Right ventricle myocardium inferior (tissue), 1 donor: ENCODE data around the gene SERPINB1. TPM values are rescaled to one million over a fixed set of nuclear protein-coding genes. Genes with fewer than 3 reads are reported as not detected.

Experiments
- ATAC-seq: fragments of 200-7000 bp; cut with Tn5 transposase; one replicate; pipeline ENCODE4 v1.9.1; 2020; ENCODE audit warnings: mild to moderate bottlenecking, moderate library complexity
- DNase-seq: peaks from one replicate; pipeline ENCODE4 v3.0.0; 2021; ENCODE audit errors: missing footprints
- intact Hi-C: fragments of 100-400 bp; cut with DNase I; formaldehyde crosslinking; loops from one replicate; pipeline ENCODE4 v1.11.0; 2022
- microRNA-seq: library from miRNA; unstranded; fragments of <30 nt; microRNA quantifications from one replicate; pipeline ENCODE4 v1.2.0, GENCODE V29; 2020
- total RNA-seq: library from RNA; stranded (reverse); fragmentation: NEBNext Ultra II Directional; extraction: Animal tissue kit (Norgen Biotek cat#: 25700); gene quantifications from one replicate; pipeline ENCODE4 v1.2.1, GENCODE V29; 2021
- donor health status: DM: no; HTN: yes; CAD: no; lungs with severe emphysema.

Gene SERPINB1
- total RNA-seq, 1 donor from 2014 or later: 27.5 TPM

DNA sequence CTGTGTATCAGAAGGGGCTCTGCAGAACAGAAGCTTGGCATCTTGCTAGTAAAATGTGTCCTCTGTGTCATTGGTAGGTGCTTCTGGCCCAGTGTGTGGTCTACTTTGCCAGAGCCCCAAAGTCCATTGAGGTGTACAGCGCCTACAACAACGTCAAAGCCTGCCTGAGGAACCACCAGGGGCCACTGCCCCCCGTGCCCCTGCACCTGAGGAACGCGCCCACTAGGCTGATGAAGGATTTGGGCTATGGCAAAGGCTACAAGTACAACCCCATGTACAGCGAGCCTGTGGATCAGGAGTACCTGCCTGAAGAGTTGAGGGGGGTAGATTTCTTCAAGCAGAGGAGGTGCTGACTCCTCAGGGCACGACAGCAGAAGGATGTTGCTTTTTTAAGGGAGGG is 56.7 kb downstream of the SERPINB1 start:
- intact Hi-C loops: no loop called here
- DNase-seq (no peak), ATAC-seq (no peak)

DNA sequence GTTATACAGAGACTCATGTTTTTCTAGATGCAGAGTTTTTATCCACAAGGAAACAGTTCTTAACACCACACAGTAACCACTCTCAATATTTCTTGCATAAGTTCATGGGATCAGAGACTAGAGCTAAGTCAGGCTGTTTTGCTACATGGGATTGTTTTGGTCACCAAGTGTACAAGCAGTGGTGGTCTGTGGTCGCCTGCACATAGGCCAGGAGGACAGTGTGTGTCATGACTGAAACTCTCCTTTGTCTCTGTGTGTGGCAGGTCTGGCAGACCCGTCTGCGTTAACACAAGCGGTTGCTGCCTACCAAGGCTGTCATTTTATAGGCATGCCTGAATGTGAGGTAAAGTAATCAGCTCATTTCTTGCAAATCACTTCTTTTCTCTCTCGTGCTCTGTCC is 57.6 kb downstream of the SERPINB1 start:
- no peak for DNase-seq
- intact Hi-C loops: no loop called here

DNA sequence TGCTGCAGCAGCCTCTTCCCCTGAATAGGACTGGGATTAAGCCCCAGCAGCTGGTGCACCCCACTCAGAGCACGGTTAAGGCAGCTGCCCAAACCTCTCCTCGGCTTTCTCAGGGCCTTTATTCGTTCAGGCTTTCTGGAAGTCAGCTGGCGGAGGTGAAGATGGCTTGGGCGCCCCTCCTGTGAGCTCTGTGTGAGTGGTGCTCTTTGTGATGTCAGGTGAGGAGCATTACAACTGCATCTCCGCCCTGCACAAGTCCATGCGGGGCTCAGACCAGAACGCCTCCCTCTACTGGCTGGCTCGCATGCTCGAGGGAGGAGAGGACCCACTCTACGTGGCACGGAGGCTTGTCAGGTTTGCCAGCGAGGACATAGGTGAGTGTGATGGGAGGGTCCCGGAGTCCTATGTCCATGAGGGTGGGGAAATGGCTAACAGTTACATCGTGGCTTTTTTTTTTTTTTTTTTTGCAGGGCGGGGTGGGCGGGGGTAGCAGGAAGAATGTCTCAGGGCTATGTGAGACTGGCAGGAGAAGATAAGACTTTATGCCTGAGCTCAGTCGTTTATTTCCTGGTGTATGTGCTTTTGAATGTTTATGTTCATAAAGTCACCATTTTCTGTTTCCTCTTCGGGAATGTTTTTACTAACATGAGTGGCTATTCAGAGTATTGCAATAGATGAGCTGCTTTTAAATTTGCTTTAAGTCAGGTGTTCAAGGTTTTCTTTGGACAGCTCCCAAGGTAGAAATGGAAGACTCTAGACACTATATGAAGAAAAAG is 58.3 kb downstream of the SERPINB1 start:
- DNase-seq (no peak), ATAC-seq (no peak)
- intact Hi-C loops: no loop called here

More for the DNA sequence above, 57.6 kb downstream of the SERPINB1 start:
- ATAC-seq: no peak

DNA sequence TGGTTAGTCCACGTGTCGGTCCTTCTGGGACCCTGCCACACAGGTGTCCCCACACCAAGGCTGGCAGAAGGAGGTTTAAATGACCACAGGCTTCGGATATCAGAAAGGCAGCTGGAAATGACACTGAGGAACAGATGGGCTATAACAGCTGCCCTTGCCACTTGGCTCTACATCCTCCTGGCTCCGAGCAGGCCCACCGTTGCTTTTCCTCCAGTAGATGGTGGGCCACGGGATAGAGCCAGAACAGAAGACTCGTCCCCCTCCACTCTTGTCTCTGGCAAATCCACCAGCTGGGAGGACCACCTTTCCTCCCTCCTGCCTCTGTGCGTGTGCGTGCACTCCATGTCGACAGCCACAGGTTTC is 58.9 kb downstream of the SERPINB1 start:
- intact Hi-C loops: no loop called here
- DNase-seq (no peak), ATAC-seq (no peak)

DNA sequence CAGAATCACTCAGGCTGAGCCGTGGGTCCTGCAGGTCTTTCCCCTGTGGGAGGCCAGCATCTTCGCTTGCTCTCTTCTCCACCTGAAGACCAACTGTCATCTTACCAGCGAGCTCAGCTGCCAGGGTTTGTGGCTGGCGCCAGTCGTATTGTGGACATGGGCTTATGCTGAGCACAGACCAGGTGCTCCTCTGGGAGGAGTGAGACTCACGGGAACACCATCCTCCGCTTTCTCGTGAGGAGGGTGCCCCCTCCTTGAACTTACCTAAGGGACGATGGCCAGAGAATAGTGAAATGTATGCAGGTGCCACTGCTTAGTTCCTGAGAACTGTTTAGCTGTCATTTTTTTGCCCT is 59.3 kb downstream of the SERPINB1 start:
- intact Hi-C loops: no loop called here
- DNase-seq: no peak
- no peak for ATAC-seq

Small RNA genes lying within 50 kb of the gene (microRNA-seq; reads per million reads assigned to microRNA genes)
- 1.1 reads per million for gene MIR4645

Other genes with a start within 250 kb of the SERPINB1 start
- gene MYLK4, start 90.9 kb downstream of the SERPINB1 start, total RNA-seq: 2.0 TPM
- 40.8 TPM for gene WRNIP1, start 76.5 kb downstream of the SERPINB1 start, total RNA-seq
- gene SERPINB9, start 61.4 kb upstream of the SERPINB1 start, total RNA-seq: 3.2 TPM
- 275 TPM for gene SERPINB6, start 129.7 kb upstream of the SERPINB1 start, total RNA-seq
- gene NQO2, start 158.0 kb upstream of the SERPINB1 start, total RNA-seq: 57.5 TPM
- 6.9 TPM for gene RIPK1, start 226.6 kb upstream of the SERPINB1 start, total RNA-seq